ENCODE data around the gene RPSA. TPM values are rescaled to one million over a fixed set of nuclear protein-coding genes. Genes with fewer than 3 reads are reported as not detected.
"Not testable (repeated sequence)": the region's sequence is repeated elsewhere in the genome, so short reads cannot be mapped to it uniquely, and the experiment has no call there.

Gene RPSA
- total RNA-seq, 1 donor from 2014 or later: 716 TPM

GRCh38 chr3:39446444-39446843, 39.9 kb downstream of the RPSA start:
- TF ChIP-seq CTCF (IDR thresholded peaks at IDR 0.05; ENCODE audit: partially characterized antibody, unreplicated experiment): no peak
- Mint-ChIP-seq H3K4me3 (ENCODE audit: unreplicated experiment) (no peak overlapping the region), H3K9me3 (ENCODE audit: unreplicated experiment) (no peaks in the 10 kb centered on the region), H3K27me3 (ENCODE audit: unreplicated experiment) (no peaks in the 10 kb centered on the region), H3K27ac (ENCODE audit: unreplicated experiment) (no peak overlapping the region), H3K36me3 (ENCODE audit: unreplicated experiment) (no peaks in the 10 kb centered on the region), H3K4me1 (ENCODE audit: low read depth, unreplicated experiment) (no peaks in the 10 kb centered on the region)
- DNase-seq: no peak

GRCh38 chr3:39447637-39448483, 41.3 kb downstream of the RPSA start:
- DNase-seq: peak; percentile 58
- H3K4me3 Mint-ChIP-seq (ENCODE audit: unreplicated experiment): no peak overlapping the region
- H3K27ac Mint-ChIP-seq (ENCODE audit: unreplicated experiment): no peak overlapping the region
- peaks cover under 1% of the 10 kb centered on the region for H3K27me3 Mint-ChIP-seq (ENCODE audit: unreplicated experiment)
- H3K36me3 Mint-ChIP-seq (ENCODE audit: unreplicated experiment): no peaks in the 10 kb centered on the region
- H3K9me3 Mint-ChIP-seq (ENCODE audit: unreplicated experiment): no peaks in the 10 kb centered on the region
- H3K4me1 Mint-ChIP-seq (ENCODE audit: low read depth, unreplicated experiment): no peaks in the 10 kb centered on the region
- TF ChIP-seq CTCF (IDR thresholded peaks at IDR 0.05; ENCODE audit: partially characterized antibody, unreplicated experiment): peak; percentile 92

GRCh38 chr3:39448506-39449233, 42.1 kb downstream of the RPSA start:
- no peak overlapping the region for H3K4me3 Mint-ChIP-seq (ENCODE audit: unreplicated experiment)
- no peaks in the 10 kb centered on the region for H3K36me3 Mint-ChIP-seq (ENCODE audit: unreplicated experiment)
- TF ChIP-seq CTCF (IDR thresholded peaks at IDR 0.05; ENCODE audit: partially characterized antibody, unreplicated experiment): no peak
- no peak overlapping the region for H3K27ac Mint-ChIP-seq (ENCODE audit: unreplicated experiment)
- no peaks in the 10 kb centered on the region for H3K4me1 Mint-ChIP-seq (ENCODE audit: low read depth, unreplicated experiment)
- H3K27me3 Mint-ChIP-seq (ENCODE audit: unreplicated experiment): peaks cover 1% of the 10 kb centered on the region
- no peaks in the 10 kb centered on the region for H3K9me3 Mint-ChIP-seq (ENCODE audit: unreplicated experiment)
- DNase-seq: no peak

GRCh38 chr3:39449796-39450195, 43.3 kb downstream of the RPSA start:
- Mint-ChIP-seq H3K4me3 (ENCODE audit: unreplicated experiment) (no peak overlapping the region), H3K27ac (ENCODE audit: unreplicated experiment) (no peak overlapping the region), H3K36me3 (ENCODE audit: unreplicated experiment) (no peaks in the 10 kb centered on the region), H3K27me3 (ENCODE audit: unreplicated experiment) (peaks cover 1% of the 10 kb centered on the region), H3K4me1 (ENCODE audit: low read depth, unreplicated experiment) (no peaks in the 10 kb centered on the region), H3K9me3 (ENCODE audit: unreplicated experiment) (no peaks in the 10 kb centered on the region)
- no peak for TF ChIP-seq CTCF (IDR thresholded peaks at IDR 0.05; ENCODE audit: partially characterized antibody, unreplicated experiment)
- DNase-seq: no peak

GRCh38 chr3:39453134-39453533, 46.6 kb downstream of the RPSA start:
- Mint-ChIP-seq H3K36me3 (ENCODE audit: unreplicated experiment) (no peaks in the 10 kb centered on the region), H3K27ac (ENCODE audit: unreplicated experiment) (no peak overlapping the region), H3K9me3 (ENCODE audit: unreplicated experiment) (no peaks in the 10 kb centered on the region), H3K4me3 (ENCODE audit: unreplicated experiment) (no peak overlapping the region), H3K4me1 (ENCODE audit: low read depth, unreplicated experiment) (no peaks in the 10 kb centered on the region), H3K27me3 (ENCODE audit: unreplicated experiment) (peaks cover 1% of the 10 kb centered on the region)
- TF ChIP-seq CTCF (IDR thresholded peaks at IDR 0.05; ENCODE audit: partially characterized antibody, unreplicated experiment): no peak
- DNase-seq: no peak

- H3K4me3 Mint-ChIP-seq (ENCODE audit: unreplicated experiment); H3K4me1 Mint-ChIP-seq (ENCODE audit: low read depth, unreplicated experiment); H3K27me3 Mint-ChIP-seq (ENCODE audit: unreplicated experiment); H3K36me3 Mint-ChIP-seq (ENCODE audit: unreplicated experiment); DNase-seq; H3K27ac Mint-ChIP-seq (ENCODE audit: unreplicated experiment); H3K9me3 Mint-ChIP-seq (ENCODE audit: unreplicated experiment): not testable (repeated sequence)
Measured at GRCh38 chr3:39453872-39454271, 47.4 kb downstream of the RPSA start.
